Panc1 (cell line): ENCODE results near the gene TNFSF12. TPM values are rescaled to one million over a fixed set of nuclear protein-coding genes. Genes with fewer than 3 reads are reported as not detected.

Experiments
- ATAC-seq: fragments of 200-7000 bp; cut with Tn5 transposase; 2 replicates; pipeline ENCODE4 v1.9.1; 2020; ENCODE audit warnings: mild to moderate bottlenecking, moderate library complexity
- BruUV-seq: library from RNA; stranded (reverse); fragments of 400-500 nt; replicated peaks from 2 replicates; lab custom pipeline; 2021; lab: Mats Ljungman, UMichigan
- CTCF ChIA-PET: fragments of 300-600 bp; sonication (Branson Sonifier 250); formaldehyde crosslinking; loops from one replicate; lab custom pipeline; 2022; ENCODE audit warnings: antibody characterized with exemption; lab: Charles Lee
- POLR2A ChIA-PET: fragments of 300-600 bp; sonication (Branson Sonifier 250); formaldehyde crosslinking; loops from one replicate; lab custom pipeline; 2022; ENCODE audit warnings: antibody characterized with exemption; lab: Charles Lee
- DNase-seq: peaks from one replicate; pipeline ENCODE4 v3.0.0-alpha.2; 2010; ENCODE audit warnings: low read depth, low spot score
- H3K27ac ChIP-seq: 2 replicates; pipeline ENCODE4 v1.5.1; 2011; ENCODE audit warnings: mild to moderate bottlenecking, low read length, inconsistent platforms
- H3K27me3 ChIP-seq: fragments of 200-500 bp; sonication (Bioruptor generic); 2 replicates; pipeline ENCODE4 v1.6.0; 2014; ENCODE audit warnings: low read length, inconsistent platforms; ENCODE audit not compliant: control insufficient read depth, insufficient read depth
- H3K36me3 ChIP-seq: fragments of 200-500 bp; sonication (Bioruptor generic); 2 replicates; pipeline ENCODE4 v1.5.1; 2014; ENCODE audit warnings: inconsistent platforms, mild to moderate bottlenecking, low read length, moderate library complexity; ENCODE audit not compliant: control insufficient read depth, insufficient read depth
- H3K4me1 ChIP-seq: 2 replicates; pipeline ENCODE4 v1.5.1; 2011; ENCODE audit warnings: inconsistent platforms, mild to moderate bottlenecking, low read length, moderate library complexity; ENCODE audit not compliant: control insufficient read depth, insufficient read depth
- H3K4me3 ChIP-seq, 2 experiments: 2 replicates each; pipeline ENCODE4 v1.5.1; 2011 to 2012; ENCODE audit warnings: low read depth in 2 of 2, low read length in 2 of 2, mild to moderate bottlenecking in 2 of 2, inconsistent platforms in 1 of 2, moderate library complexity in 1 of 2
- H3K9me3 ChIP-seq: fragments of 200-500 bp; sonication (Bioruptor generic); 2 replicates; pipeline ENCODE4 v1.5.1; 2014; ENCODE audit warnings: low read depth, mild to moderate bottlenecking, inconsistent platforms, low read length, moderate library complexity; ENCODE audit not compliant: control insufficient read depth, insufficient read depth
- POLR2AphosphoS5 ChIP-seq: IDR thresholded peaks from 2 replicates; pipeline ENCODE4 v1.6.1; 2012; ENCODE audit warnings: mild to moderate bottlenecking, low read depth, low read length, moderate library complexity
- SIN3A ChIP-seq: IDR thresholded peaks from 2 replicates; pipeline ENCODE4 v1.6.1; 2012; ENCODE audit warnings: low read depth, mild to moderate bottlenecking, low read length, moderate library complexity, borderline replicate concordance; ENCODE audit not compliant: insufficient read depth
- TCF7L2 ChIP-seq: IDR thresholded peaks from 2 replicates; pipeline ENCODE4 v1.6.1; 2011; ENCODE audit warnings: mild to moderate bottlenecking, low read depth, low read length, inconsistent platforms
- in situ Hi-C: cut with HindIII; loops from 2 replicates; pipeline ENCODE4 v1.10.0; 2016; ENCODE audit warnings: low sequenced_read_pairs, low pct_unique_long_range_greater_than_20kb
- intact Hi-C: fragments of 100-400 bp; cut with micrococcal nuclease; formaldehyde crosslinking; loops from one replicate; pipeline ENCODE4 v1.10.0; 2022; ENCODE audit not compliant: unreplicated experiment
- total RNA-seq: library from RNA; stranded (reverse); gene quantifications from one replicate; pipeline ENCODE4 v1.2.1, GENCODE V29; 2021; ENCODE audit not compliant: unreplicated experiment
- TF ChIP-seq, protein P1 (sequence below): fragments of 450-650 bp; IDR thresholded peaks from 2 replicates; pipeline ENCODE4 v1.5.1; 2017; ENCODE audit warnings: mild to moderate bottlenecking
- TF ChIP-seq, protein P2 (sequence below), 2 experiments: IDR thresholded peaks; 2 replicates each; pipeline ENCODE4 v1.6.1; 2011 to 2012; ENCODE audit warnings: low read depth in 2 of 2, control low read depth in 1 of 2, low read length in 1 of 2, mild to moderate bottlenecking in 1 of 2, moderate library complexity in 1 of 2; ENCODE audit not compliant: insufficient read depth in 1 of 2

The TNFSF12 gene
- total RNA-seq, 1 experiment from 2014 or later, result 12.6 TPM

DNA sequence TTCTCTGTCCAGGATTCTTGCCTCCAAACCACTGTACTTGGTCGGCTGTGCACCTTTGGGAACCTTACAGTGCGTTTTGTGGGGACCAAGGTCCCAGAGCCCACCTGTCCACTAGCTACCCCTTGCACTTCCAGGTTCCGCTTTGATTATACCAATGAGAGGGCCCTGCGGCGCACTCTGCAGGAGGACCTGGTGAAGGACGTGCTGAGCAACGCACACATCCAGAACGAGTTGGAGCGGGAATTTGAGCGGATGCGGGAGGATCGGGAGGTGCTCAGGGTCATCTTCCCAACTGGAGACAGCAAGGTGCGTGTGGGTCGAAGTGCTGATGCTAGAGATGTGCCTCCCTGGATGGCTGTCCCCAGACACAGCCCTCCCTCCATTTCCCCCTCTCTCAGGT lies 45.9 kb upstream of the TNFSF12 start:
- Histone ChIP-seq H3K9me3 (no peaks in the 10 kb centered on the region), H3K27me3 (no peaks in the 10 kb centered on the region), H3K4me3 (no peak overlapping the region), H3K36me3 (peaks cover 48% of the 10 kb centered on the region), H3K4me1 (no peaks in the 10 kb centered on the region), H3K27ac (no peak overlapping the region)
- POLR2A ChIA-PET, result no interaction called here
- ATAC-seq (no peak), DNase-seq (no peak)
- no TSS peak for BruUV-seq
- CTCF ChIA-PET, result interaction anchor here (0.7 kb wide), 1 partner anchor 68 kb away, joined by 3 read pairs; no protein-coding TSS in a partner anchor
- TF ChIP-seq TCF7L2, result no peak
- TF ChIP-seq, protein P1, sequence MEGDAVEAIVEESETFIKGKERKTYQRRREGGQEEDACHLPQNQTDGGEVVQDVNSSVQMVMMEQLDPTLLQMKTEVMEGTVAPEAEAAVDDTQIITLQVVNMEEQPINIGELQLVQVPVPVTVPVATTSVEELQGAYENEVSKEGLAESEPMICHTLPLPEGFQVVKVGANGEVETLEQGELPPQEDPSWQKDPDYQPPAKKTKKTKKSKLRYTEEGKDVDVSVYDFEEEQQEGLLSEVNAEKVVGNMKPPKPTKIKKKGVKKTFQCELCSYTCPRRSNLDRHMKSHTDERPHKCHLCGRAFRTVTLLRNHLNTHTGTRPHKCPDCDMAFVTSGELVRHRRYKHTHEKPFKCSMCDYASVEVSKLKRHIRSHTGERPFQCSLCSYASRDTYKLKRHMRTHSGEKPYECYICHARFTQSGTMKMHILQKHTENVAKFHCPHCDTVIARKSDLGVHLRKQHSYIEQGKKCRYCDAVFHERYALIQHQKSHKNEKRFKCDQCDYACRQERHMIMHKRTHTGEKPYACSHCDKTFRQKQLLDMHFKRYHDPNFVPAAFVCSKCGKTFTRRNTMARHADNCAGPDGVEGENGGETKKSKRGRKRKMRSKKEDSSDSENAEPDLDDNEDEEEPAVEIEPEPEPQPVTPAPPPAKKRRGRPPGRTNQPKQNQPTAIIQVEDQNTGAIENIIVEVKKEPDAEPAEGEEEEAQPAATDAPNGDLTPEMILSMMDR, result no peak
- no peak for TF ChIP-seq SIN3A
- TF ChIP-seq, protein P2, sequence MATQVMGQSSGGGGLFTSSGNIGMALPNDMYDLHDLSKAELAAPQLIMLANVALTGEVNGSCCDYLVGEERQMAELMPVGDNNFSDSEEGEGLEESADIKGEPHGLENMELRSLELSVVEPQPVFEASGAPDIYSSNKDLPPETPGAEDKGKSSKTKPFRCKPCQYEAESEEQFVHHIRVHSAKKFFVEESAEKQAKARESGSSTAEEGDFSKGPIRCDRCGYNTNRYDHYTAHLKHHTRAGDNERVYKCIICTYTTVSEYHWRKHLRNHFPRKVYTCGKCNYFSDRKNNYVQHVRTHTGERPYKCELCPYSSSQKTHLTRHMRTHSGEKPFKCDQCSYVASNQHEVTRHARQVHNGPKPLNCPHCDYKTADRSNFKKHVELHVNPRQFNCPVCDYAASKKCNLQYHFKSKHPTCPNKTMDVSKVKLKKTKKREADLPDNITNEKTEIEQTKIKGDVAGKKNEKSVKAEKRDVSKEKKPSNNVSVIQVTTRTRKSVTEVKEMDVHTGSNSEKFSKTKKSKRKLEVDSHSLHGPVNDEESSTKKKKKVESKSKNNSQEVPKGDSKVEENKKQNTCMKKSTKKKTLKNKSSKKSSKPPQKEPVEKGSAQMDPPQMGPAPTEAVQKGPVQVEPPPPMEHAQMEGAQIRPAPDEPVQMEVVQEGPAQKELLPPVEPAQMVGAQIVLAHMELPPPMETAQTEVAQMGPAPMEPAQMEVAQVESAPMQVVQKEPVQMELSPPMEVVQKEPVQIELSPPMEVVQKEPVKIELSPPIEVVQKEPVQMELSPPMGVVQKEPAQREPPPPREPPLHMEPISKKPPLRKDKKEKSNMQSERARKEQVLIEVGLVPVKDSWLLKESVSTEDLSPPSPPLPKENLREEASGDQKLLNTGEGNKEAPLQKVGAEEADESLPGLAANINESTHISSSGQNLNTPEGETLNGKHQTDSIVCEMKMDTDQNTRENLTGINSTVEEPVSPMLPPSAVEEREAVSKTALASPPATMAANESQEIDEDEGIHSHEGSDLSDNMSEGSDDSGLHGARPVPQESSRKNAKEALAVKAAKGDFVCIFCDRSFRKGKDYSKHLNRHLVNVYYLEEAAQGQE (IDR thresholded peaks at IDR 0.05; ENCODE audit: insufficient read depth in 1 of 2, low read depth in 2 of 2, low read length in 1 of 2), result no peak
- TF ChIP-seq POLR2AphosphoS5, result no peak
- intact Hi-C loops (no loop called here), in situ Hi-C loops (no loop called here)

DNA sequence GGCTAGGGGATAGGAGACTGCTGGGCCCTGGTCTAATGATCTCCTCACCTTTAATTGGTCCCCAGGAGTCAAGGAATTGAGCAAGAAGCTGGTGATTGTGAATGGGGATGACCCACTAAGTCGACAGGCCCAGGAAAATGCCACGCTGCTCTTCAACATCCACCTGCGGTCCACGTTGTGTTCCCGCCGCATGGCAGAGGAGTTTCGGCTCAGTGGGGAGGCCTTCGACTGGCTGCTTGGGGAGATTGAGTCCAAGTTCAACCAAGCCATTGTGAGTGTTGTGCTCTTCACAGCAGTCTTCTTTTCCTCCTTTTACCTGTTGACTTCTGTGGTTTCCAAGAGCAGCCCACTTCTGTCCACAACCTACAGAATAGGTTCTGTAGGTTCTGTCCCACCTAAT lies 45.3 kb upstream of the TNFSF12 start:
- Histone ChIP-seq H3K36me3 (peaks cover 47% of the 10 kb centered on the region), H3K27ac (no peak overlapping the region), H3K4me3 (no peak overlapping the region), H3K9me3 (no peaks in the 10 kb centered on the region), H3K4me1 (no peaks in the 10 kb centered on the region), H3K27me3 (no peaks in the 10 kb centered on the region)
- in situ Hi-C loops, result no loop called here
- DNase-seq (no peak), ATAC-seq (no peak)
- no TSS peak for BruUV-seq
- ChIA-PET CTCF (no interaction called here), POLR2A (no interaction called here)
- TF ChIP-seq, protein P2 (IDR thresholded peaks at IDR 0.05; ENCODE audit: insufficient read depth in 1 of 2, low read depth in 2 of 2, low read length in 1 of 2), result no peak
- TF ChIP-seq, protein P1, result no peak
- TF ChIP-seq SIN3A, result no peak
- no peak for TF ChIP-seq POLR2AphosphoS5
- no peak for TF ChIP-seq TCF7L2
- intact Hi-C loops, result no loop called here
